ENCODE measurements around the gene CBR3. TPM values are rescaled to one million over a fixed set of nuclear protein-coding genes. Genes with fewer than 3 reads are reported as not detected.

The CBR3 gene
- total RNA-seq, 8 experiments from 2014 or later: 0.16 to 16.7 (median 10.7) TPM; not detected in 3

DNA sequence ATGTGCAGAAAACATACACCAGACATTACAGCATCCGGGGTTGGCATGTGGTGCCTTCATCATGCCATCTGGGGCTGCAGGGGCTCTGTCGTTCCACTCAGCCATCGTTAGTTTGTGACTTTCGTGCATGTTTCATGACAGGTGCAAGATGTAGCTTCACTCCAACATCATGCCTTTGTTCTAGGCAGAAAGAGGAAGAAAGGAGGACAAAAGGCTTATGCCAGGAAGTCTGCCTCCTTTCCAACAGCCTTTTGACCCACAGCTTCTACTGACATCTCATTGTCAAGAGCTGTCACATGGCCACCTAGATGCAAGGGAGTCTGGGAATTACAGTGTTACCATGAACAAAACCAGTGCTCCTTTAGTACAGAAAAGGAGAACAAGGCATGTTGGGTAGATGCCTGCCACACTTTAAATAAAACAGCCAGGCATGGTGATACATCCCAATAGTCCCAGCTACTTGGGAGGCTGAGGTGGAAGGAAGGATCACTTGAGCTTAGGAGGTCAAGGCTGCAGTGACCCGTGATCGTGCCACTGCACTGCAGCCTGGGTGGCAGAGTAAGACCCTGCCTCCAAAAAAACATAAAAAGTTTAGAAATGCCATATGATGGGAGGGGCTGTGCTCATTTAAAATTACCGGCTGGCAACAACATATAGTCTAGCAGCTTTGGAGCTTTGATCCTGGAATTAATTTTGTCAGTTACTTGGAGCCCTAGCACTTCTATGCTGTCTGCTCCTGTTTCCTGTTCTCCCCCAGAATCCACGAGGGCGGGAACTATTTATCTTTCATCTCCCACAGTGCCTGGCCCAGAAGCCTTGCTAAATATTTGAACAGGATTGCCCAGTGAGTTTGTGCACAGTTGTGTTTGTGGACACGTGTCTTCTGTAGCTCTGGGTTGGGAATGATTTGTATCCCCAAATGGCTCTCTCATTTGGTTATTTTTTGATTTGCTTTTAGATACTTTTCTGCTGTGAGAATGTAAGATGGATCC, 29.2 kb downstream of the CBR3 start:
- Histone ChIP-seq H3K27ac (peak overlapping the region in 1 of 2 donors; percentile 50), H3K4me1 (replicated peaks in 1 of 2) (peaks cover 10 to 13% of the 10 kb centered on the region in 2 donors), H3K4me3 (no peak overlapping the region)
- peak in 7 of 8 experiments; percentile 14 to 84 (median 78) for ATAC-seq (replicated peaks in 6 of 8)
- in situ Hi-C loops (cut with MboI; ENCODE audit: low pct_unique_long_range_greater_than_20kb in 2 of 9, low sequenced_read_pairs in 9 of 9, unreplicated experiment in 9 of 9): loop anchor here in 1 of 9 experiments (25.0 kb wide), 1 partner anchor 173 kb away; no protein-coding TSS in a partner anchor
- 32 to 86% (median 64%) methylated on average over 3 to 9 of the region's 10 CpGs; no CpG with 5 or more reads in 1 of the 10 experiments for WGBS, 10 experiments

DNA sequence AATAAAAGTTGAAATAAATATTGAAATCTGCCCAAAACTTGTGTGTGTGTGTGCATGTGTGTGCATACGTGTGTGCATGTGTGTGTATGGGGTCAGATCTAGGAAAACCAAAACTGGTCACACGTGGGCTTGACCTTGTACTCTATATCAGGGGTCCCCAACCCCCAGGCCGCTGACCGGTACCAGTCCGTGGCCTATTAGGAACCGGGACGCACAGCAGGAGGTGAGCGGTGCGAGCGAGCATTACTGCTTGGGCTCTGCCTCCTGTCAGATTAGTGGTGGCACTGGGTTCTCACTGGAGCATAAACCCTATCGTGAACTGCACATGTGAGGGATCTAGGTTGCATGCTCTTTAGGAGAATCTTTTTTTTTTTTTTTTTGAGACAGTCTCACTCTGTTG, 30.5 kb downstream of the CBR3 start:
- in situ Hi-C loops (cut with MboI; ENCODE audit: low pct_unique_long_range_greater_than_20kb in 2 of 9, low sequenced_read_pairs in 9 of 9, unreplicated experiment in 9 of 9): loop anchor here in 1 of 9 experiments (25.0 kb wide), 1 partner anchor 172 kb away; no protein-coding TSS in a partner anchor
- H3K4me3 ChIP-seq: no peak overlapping the region
- peaks cover 10 to 13% of the 10 kb centered on the region in 2 donors for H3K4me1 ChIP-seq (replicated peaks in 1 of 2)
- 60 to 100% (median 100%) methylated on average over 1 to 7 of the region's 11 CpGs; no CpG with 5 or more reads in 3 of the 10 experiments for WGBS, 10 experiments
- ATAC-seq (replicated peaks in 6 of 8): no peak
- no peak overlapping the region for H3K27ac ChIP-seq

DNA sequence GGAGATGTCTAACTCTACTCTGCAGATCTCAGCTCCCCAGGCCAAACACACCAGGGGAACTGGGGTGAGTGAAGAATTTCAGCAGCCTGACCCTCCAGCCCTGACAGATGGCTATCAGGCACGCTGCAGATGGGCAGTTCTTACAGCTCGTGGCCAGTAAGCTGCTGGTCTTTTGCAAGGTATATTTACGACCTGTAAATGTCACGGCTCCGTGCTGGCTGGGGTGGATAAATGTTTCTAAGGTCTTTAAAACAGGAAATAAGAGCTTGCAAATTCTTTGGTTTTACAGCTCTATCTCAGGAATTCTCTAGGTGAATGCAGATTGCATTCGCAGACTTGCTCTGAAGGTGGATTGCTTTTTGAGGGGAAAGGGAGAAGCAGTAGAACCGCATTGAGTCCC, 31.8 kb downstream of the CBR3 start:
- WGBS, 10 experiments: 53 to 100% (median 67%) methylated on average over 1 to 4 of the region's 7 CpGs; no CpG with 5 or more reads in 3 of the 10 experiments
- H3K4me3 ChIP-seq: no peak overlapping the region
- H3K4me1 ChIP-seq (replicated peaks in 1 of 2): peaks cover 10 to 13% of the 10 kb centered on the region in 2 donors
- in situ Hi-C loops (cut with MboI; ENCODE audit: low pct_unique_long_range_greater_than_20kb in 2 of 9, low sequenced_read_pairs in 9 of 9, unreplicated experiment in 9 of 9): loop anchor here in 1 of 9 experiments (25.0 kb wide), 1 partner anchor 171 kb away; no protein-coding TSS in a partner anchor
- peak in 1 of 8 experiments; percentile 57 for ATAC-seq (replicated peaks in 6 of 8)
- no peak overlapping the region for H3K27ac ChIP-seq

DNA sequence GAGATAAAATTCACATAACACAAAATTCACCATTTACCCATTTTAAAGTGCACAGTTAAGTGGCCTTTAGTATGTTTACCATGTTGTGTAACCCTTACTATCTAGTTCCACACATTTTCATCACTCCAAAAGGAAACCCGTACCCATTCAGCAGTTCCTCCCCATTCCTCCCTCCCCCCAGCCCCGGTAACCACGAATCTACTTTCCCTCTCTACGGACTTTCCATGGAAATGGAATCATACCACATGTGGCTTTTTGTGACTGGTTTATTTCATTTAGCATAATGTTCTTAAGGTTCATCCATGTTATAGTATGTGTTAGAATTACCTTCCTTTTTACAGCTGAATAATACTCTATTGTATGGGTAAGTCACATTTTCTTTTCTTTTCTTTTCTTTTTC, 32.7 kb downstream of the CBR3 start:
- no peak overlapping the region for H3K27ac ChIP-seq
- no peak for ATAC-seq (replicated peaks in 6 of 8)
- H3K4me3 ChIP-seq: no peak overlapping the region
- H3K4me1 ChIP-seq (replicated peaks in 1 of 2): peaks cover 10 to 13% of the 10 kb centered on the region in 2 donors
- WGBS, 10 experiments: 82 to 100% (median 86%) methylated on average over 1 to 4 of the region's 4 CpGs; no CpG with 5 or more reads in 6 of the 10 experiments
- in situ Hi-C loops (cut with MboI; ENCODE audit: low pct_unique_long_range_greater_than_20kb in 2 of 9, low sequenced_read_pairs in 9 of 9, unreplicated experiment in 9 of 9): loop anchor here in 1 of 9 experiments (25.0 kb wide), 1 partner anchor 170 kb away; no protein-coding TSS in a partner anchor

DNA sequence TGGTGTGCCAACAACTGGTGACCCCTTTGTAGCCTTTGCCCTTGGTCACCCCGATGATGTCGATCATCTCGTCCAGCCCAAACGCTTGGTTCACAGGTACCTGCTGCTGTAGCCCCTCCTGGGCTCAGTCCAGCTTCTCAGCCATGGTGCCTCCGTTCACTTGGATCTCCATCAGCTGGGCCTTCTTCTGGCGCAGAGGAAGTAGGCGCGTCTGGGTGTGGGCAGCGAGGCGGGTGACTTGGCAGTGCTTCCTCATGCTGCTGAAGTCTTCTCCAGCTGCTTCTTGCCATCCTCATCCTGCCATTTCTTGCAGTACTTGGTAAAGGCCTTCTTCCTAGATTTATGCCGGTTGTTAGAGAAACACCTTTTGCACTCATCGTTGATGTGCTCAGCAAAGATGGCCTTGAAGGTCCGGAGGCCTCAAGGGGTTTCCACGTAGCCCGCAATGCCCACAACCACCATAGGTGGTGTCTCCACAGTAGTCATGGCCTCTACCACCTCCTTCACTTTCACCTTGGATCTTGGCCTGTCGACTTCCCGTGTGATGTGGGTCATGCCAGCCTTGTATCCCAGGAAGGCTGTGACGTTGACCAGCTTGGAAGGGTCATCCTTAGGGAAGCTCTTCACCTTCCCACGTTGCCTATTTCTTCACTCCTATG, 34.7 kb downstream of the CBR3 start:
- Histone ChIP-seq H3K4me1 (replicated peaks in 1 of 2) (peaks cover under 1% of the 10 kb centered on the region in 2 donors), H3K4me3 (no peak overlapping the region), H3K27ac (no peak overlapping the region)
- in situ Hi-C loops (cut with MboI; ENCODE audit: low pct_unique_long_range_greater_than_20kb in 2 of 9, low sequenced_read_pairs in 9 of 9, unreplicated experiment in 9 of 9): loop anchor here in 1 of 9 experiments (25.0 kb wide), 1 partner anchor 168 kb away; no protein-coding TSS in a partner anchor
- 38 to 100% (median 81%) methylated on average over 1 to 9 of the region's 19 CpGs; no CpG with 5 or more reads in 2 of the 10 experiments for WGBS, 10 experiments
- no peak for ATAC-seq (replicated peaks in 6 of 8)

DNA sequence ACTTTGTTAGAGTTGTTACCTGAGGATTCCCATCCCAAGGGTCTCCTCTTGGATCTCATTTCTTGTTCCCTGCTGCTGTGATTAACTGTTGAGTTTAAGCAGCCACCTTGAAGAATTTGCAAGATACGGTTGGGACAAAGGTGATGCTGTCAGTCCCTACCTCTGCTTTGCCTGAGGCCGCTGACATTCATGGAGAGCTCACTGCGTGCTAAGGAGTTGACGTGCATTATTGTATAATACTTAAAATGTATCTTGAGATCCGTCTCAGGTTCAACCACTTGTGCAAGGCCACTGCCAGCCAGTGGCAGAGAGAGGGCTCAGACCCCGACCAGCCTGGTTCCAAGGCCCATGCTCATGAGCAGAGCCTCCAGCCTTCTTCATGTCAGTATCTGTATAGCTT, 35.9 kb downstream of the CBR3 start:
- no peak overlapping the region for H3K4me3 ChIP-seq
- 67 to 100% (median 94%) methylated on average over 1 to 6 of the region's 6 CpGs; no CpG with 5 or more reads in 3 of the 10 experiments for WGBS, 10 experiments
- H3K27ac ChIP-seq: no peak overlapping the region
- H3K4me1 ChIP-seq (replicated peaks in 1 of 2): no peaks in the 10 kb centered on the region
- no peak for ATAC-seq (replicated peaks in 6 of 8)
- in situ Hi-C loops (cut with MboI; ENCODE audit: low pct_unique_long_range_greater_than_20kb in 2 of 9, low sequenced_read_pairs in 9 of 9, unreplicated experiment in 9 of 9): loop anchor here in 1 of 9 experiments (25.0 kb wide), 1 partner anchor 166 kb away; no protein-coding TSS in a partner anchor

DNA sequence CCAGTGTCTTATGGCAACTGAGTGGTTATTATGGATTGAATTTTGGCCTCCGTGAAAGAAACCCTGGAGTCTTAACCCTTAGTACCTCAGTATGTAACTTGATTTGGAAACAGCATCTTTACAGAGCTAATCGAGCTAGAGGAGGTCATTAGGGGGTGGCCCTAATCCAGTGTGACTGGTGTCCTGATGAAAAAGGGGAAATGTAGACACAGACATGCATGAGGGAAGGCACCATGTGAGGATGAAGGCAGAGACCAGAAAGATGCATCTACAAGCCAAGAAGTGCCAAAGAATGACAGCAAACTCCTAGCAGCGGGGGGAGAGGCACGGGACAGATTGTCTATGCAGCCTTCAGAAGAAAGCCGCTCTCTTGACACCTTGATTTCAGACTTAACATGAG, 36.5 kb downstream of the CBR3 start:
- H3K4me1 ChIP-seq (replicated peaks in 1 of 2): no peaks in the 10 kb centered on the region
- in situ Hi-C loops (cut with MboI; ENCODE audit: low pct_unique_long_range_greater_than_20kb in 2 of 9, low sequenced_read_pairs in 9 of 9, unreplicated experiment in 9 of 9): loop anchor here in 1 of 9 experiments (25.0 kb wide), 1 partner anchor 166 kb away; no protein-coding TSS in a partner anchor
- 0 to 100% (median 75%) methylated on average over 1 to 5 of the region's 5 CpGs for WGBS, 10 experiments
- H3K27ac ChIP-seq: no peak overlapping the region
- no peak for ATAC-seq (replicated peaks in 6 of 8)
- H3K4me3 ChIP-seq: no peak overlapping the region

DNA sequence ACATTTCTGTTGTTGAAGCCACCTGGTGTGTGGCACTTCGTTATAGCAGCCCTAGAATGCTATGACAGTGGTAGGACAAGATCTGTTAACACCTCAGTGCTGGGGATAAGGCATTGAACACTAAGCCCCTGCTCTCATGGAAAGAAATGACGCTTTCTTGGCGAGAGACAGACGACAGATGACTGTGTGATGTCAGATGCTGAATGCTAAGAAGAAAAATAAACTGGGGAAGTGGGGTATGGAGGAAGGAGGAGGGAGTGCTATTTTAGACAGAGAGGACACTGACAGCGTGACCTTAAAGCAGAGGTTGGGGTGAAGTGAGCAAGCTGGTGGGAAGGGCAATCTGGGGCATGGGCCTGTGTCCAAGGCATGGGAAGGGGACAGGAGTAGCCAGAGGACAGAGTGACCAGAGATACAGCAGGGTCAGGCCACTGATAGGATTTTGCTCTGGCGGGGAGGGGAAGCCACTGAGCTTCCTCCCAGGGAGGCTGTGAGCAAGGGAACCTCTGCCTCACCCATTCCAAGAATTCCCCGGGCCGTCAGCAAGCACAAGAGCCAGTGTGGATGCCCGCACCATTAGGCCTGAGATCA, 37.0 kb downstream of the CBR3 start:
- no peak overlapping the region for H3K27ac ChIP-seq
- no peaks in the 10 kb centered on the region for H3K4me1 ChIP-seq (replicated peaks in 1 of 2)
- in situ Hi-C loops (cut with MboI; ENCODE audit: low pct_unique_long_range_greater_than_20kb in 2 of 9, low sequenced_read_pairs in 9 of 9, unreplicated experiment in 9 of 9): loop anchor here in 1 of 9 experiments (25.0 kb wide), 1 partner anchor 165 kb away; no protein-coding TSS in a partner anchor
- no peak for ATAC-seq (replicated peaks in 6 of 8)
- WGBS, 10 experiments: 65 to 95% (median 83%) methylated on average over 1 to 6 of the region's 9 CpGs; no CpG with 5 or more reads in 3 of the 10 experiments
- no peak overlapping the region for H3K4me3 ChIP-seq

DNA sequence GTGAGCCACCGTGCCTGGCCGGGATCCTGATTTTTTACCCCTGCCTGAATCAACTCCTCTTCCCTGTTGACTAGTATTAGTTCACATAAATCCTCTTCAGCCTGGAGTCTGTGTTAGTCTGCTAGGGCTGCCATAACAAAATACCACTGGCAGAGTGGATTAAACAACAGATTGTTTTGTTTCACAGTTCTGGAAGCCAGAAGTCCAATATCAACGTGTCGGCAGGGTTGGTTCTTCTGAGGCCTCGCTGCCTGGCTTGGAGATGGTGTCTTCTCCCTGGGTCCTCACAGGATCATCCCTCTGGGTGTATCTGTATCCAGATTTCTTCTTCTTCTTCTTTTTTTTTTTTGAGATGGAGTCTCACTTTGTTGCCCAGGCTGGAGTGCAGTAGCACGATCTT, 39.9 kb downstream of the CBR3 start:
- no peak for ATAC-seq (replicated peaks in 6 of 8)
- Histone ChIP-seq H3K27ac (no peak overlapping the region), H3K4me1 (replicated peaks in 1 of 2) (no peaks in the 10 kb centered on the region), H3K4me3 (no peak overlapping the region)
- in situ Hi-C loops (cut with MboI; ENCODE audit: low pct_unique_long_range_greater_than_20kb in 2 of 9, low sequenced_read_pairs in 9 of 9, unreplicated experiment in 9 of 9): loop anchor here in 1 of 9 experiments (25.0 kb wide), 1 partner anchor 163 kb away; no protein-coding TSS in a partner anchor
- 79 to 100% (median 100%) methylated on average over 1 to 5 of the region's 6 CpGs; no CpG with 5 or more reads in 3 of the 10 experiments for WGBS, 10 experiments

DNA sequence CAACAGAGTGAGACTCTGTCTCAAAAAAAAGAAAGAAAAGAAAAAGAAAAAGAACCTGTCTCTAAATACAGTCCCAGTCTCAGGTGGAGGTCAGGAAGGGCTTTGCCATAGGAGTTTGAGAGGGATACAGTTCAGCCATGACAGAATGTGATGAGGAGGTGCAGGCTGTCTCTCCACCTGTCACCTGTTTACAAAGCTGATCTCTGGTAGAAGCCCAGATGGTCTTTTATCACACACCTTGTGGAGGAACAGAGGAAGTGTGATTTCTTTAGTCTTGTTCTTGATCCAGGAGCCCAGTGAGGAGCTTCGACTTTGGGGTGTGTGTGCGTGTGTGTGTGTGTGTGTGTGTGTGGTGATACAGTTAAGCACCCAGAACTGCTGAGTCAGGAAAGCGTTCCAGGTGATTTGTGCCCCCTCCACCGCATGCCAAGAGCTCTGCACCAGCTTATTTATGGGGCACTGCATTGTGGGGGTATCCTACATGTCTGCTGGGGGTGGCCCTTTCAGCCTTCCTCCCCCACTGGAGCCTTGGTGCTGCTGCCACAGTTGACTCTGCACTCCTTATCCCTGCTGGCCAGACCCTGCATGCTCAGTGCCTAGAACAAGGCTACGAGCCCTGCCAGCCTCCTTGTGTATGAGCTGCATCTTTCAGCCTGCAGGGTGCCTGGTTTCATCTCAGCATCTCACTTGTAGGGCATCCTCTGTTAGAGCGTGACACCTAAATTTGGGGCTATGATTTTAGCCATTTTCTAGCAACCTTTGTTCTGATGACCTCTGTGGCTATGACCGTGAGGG, 41.1 kb downstream of the CBR3 start:
- Histone ChIP-seq H3K4me3 (no peak overlapping the region), H3K27ac (no peak overlapping the region), H3K4me1 (replicated peaks in 1 of 2) (no peaks in the 10 kb centered on the region)
- in situ Hi-C loops (cut with MboI; ENCODE audit: low pct_unique_long_range_greater_than_20kb in 2 of 9, low sequenced_read_pairs in 9 of 9, unreplicated experiment in 9 of 9): no loop called here
- WGBS, 10 experiments: 55 to 100% (median 83%) methylated on average over 1 to 4 of the region's 7 CpGs; no CpG with 5 or more reads in 3 of the 10 experiments
- no peak for ATAC-seq (replicated peaks in 6 of 8)

DNA sequence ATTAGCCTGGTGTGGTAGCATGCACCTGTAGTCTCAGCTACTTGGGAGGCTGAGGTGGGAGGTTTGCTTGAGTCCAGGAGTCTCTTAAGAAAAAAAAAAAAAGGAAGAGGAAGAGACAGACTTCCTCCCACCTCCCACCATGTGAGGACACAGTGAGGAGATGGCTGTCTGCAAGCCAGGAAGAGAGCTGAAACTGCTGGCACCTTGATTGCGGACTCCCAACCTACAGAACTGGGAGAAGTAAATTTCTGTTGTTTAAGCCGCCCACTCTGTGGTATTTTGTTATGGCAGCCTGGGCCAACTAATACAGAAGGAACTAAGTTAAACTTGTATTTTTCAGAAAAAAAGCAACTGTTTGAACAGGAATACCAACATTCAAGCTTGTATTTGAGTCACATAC, 43.5 kb downstream of the CBR3 start:
- no peak for ATAC-seq (replicated peaks in 6 of 8)
- in situ Hi-C loops (cut with MboI; ENCODE audit: low pct_unique_long_range_greater_than_20kb in 2 of 9, low sequenced_read_pairs in 9 of 9, unreplicated experiment in 9 of 9): no loop called here
- WGBS, 10 experiments: 83 to 100% (median 100%) methylated on average over 1 to 2 of the region's 2 CpGs; no CpG with 5 or more reads in 3 of the 10 experiments

DNA sequence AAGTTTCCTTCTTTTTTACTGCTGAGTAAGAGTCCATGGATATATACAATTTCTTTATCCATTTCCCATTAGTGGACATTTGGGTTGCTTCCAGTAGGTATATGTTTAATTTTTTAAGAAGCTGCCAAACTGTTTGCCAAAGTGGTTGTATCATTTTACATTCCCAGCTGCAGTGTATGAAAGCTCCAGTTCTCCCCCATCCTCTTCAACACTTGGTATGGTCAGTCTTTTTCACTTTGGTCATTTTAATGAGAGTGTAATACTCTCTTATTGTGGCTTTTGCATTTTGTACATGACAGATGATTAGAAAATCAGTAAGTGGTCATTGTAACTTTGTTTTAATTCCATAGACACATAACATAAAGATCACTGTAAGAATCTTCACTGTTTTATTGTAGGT, 44.3 kb downstream of the CBR3 start:
- no peaks in the 10 kb centered on the region for H3K4me1 ChIP-seq (replicated peaks in 1 of 2)
- ATAC-seq (replicated peaks in 6 of 8): no peak
- H3K4me3 ChIP-seq: no peak overlapping the region
- in situ Hi-C loops (cut with MboI; ENCODE audit: low pct_unique_long_range_greater_than_20kb in 2 of 9, low sequenced_read_pairs in 9 of 9, unreplicated experiment in 9 of 9): no loop called here
- no peak overlapping the region for H3K27ac ChIP-seq

More for the DNA sequence above, 43.5 kb downstream of the CBR3 start:
- Histone ChIP-seq H3K4me3 (no peak overlapping the region), H3K27ac (no peak overlapping the region), H3K4me1 (replicated peaks in 1 of 2) (no peaks in the 10 kb centered on the region)

Measured in motor neuron (in vitro differentiated cells).